H1 (cell line): ENCODE data around the gene ATXN1L. TPM values are rescaled to one million over a fixed set of nuclear protein-coding genes. Genes with fewer than 3 reads are reported as not detected.
A peak's percentile ranks its signal among the peaks of the same experiment; 100 is the strongest.

Experiments
- CTCF ChIA-PET: fragments of 300-600 bp; sonication (Branson Sonifier 250); formaldehyde crosslinking; loops from one replicate; lab custom pipeline; 2021; ENCODE audit not compliant: partially characterized antibody; lab: Charles Lee
- POLR2A ChIA-PET: fragments of 300-600 bp; sonication (Branson Sonifier 250); formaldehyde crosslinking; loops from one replicate; lab custom pipeline; 2021; ENCODE audit warnings: inconsistent platforms; ENCODE audit not compliant: partially characterized antibody; lab: Charles Lee
- DNase-seq, 2 experiments: peaks; one replicate each; pipeline versions ENCODE4 v3.0.0 to v3.0.0-alpha.2; 2010 to 2022; ENCODE audit warnings: low spot score in 2 of 2, low read depth in 1 of 2, mixed read lengths in 1 of 2
- FAIRE-seq: peaks from 2 replicates; lab custom pipeline; 2011; peaks lifted over from hg19 to GRCh38; lab: Jason Lieb, UNC
- H2AFZ ChIP-seq: 2 replicates; pipeline ENCODE4 v1.8.1; 2012; ENCODE audit warnings: low read length, inconsistent platforms
- H2AK5ac ChIP-seq: 2 replicates; pipeline ENCODE4 v1.6.1; 2013; ENCODE audit warnings: low read depth, low read length
- H2BK120ac ChIP-seq: replicated peaks from 2 replicates; pipeline ENCODE3; 2013; ENCODE audit warnings: low read depth, low read length, inconsistent platforms
- H2BK12ac ChIP-seq: 2 replicates; pipeline ENCODE4 v1.6.1; 2013; ENCODE audit warnings: low read depth, low read length
- H2BK15ac ChIP-seq: 2 replicates; pipeline ENCODE4 v1.6.1; 2013; ENCODE audit warnings: low read length
- H2BK20ac ChIP-seq: 2 replicates; pipeline ENCODE4 v1.6.1; 2013; ENCODE audit warnings: low read length
- H2BK5ac ChIP-seq: 2 replicates; pipeline ENCODE4 v1.6.1; 2013; ENCODE audit warnings: low read depth, low read length
- H3K14ac ChIP-seq: 2 replicates; pipeline ENCODE4 v1.6.1; 2013; ENCODE audit warnings: inconsistent platforms; ENCODE audit not compliant: insufficient read length
- H3K18ac ChIP-seq: 2 replicates; pipeline ENCODE4 v1.6.1; 2013; ENCODE audit warnings: low read length; ENCODE audit errors: extremely low read depth
- H3K23ac ChIP-seq: 2 replicates; pipeline ENCODE4 v1.6.1; 2013; ENCODE audit warnings: inconsistent platforms; ENCODE audit not compliant: insufficient read length
- H3K23me2 ChIP-seq: 2 replicates; pipeline ENCODE4 v1.6.1; 2013; ENCODE audit warnings: low read depth, low read length
- H3K27ac ChIP-seq: 2 replicates; pipeline ENCODE4 v1.6.1; 2011; ENCODE audit warnings: low read depth, low read length, inconsistent platforms
- H3K27me3 ChIP-seq, 4 experiments: replicated peaks in 1 of 4; 1 replicate in 1 of 4; 2 replicates in 3 of 4; pipeline versions ENCODE4 v1.6.1 to v1.8.1; 2011 to 2013; ENCODE audit warnings: low read length in 3 of 4, mild to moderate bottlenecking in 3 of 4, inconsistent platforms in 2 of 4, mixed read lengths in 2 of 4, moderate library complexity in 1 of 4; ENCODE audit not compliant: control insufficient read depth in 3 of 4, insufficient read depth in 3 of 4; ENCODE audit errors: extremely low read depth in 1 of 4
- H3K36me3 ChIP-seq, 4 experiments: 2 replicates each; pipeline versions ENCODE4 v1.6.1 to v1.8.1; 2011 to 2013; ENCODE audit warnings: mild to moderate bottlenecking in 4 of 4, low read length in 3 of 4, moderate library complexity in 2 of 4, control low read depth in 1 of 4, inconsistent platforms in 1 of 4; ENCODE audit not compliant: insufficient read depth in 4 of 4, control insufficient read depth in 2 of 4
- H3K4ac ChIP-seq: replicated peaks from 2 replicates; pipeline ENCODE3; 2013; ENCODE audit warnings: low read length, low read depth, mixed read lengths, inconsistent platforms; ENCODE audit not compliant: insufficient read length
- H3K4me1 ChIP-seq, 4 experiments: replicated peaks in 1 of 4; 1 replicate in 1 of 4; 2 replicates in 3 of 4; pipeline versions ENCODE4 v1.6.1 to v1.8.1; 2011 to 2013; ENCODE audit warnings: low read length in 3 of 4, inconsistent platforms in 2 of 4, mixed read lengths in 1 of 4; ENCODE audit not compliant: insufficient read depth in 4 of 4, control insufficient read depth in 3 of 4
- H3K4me2 ChIP-seq, 2 experiments: 2 replicates each; pipeline versions ENCODE4 v1.6.1 to v1.8.1; 2011 to 2013; ENCODE audit warnings: low read depth in 2 of 2, low read length in 2 of 2, control low read depth in 1 of 2, inconsistent platforms in 1 of 2, mild to moderate bottlenecking in 1 of 2; ENCODE audit not compliant: insufficient read depth in 1 of 2
- H3K4me3 ChIP-seq, 4 experiments: fragments of 200-600, 300-600 bp in 1 of 4; sonication (generic), shearing (Covaris generic), sonication (Bioruptor Twin) in 1 of 4; 2 replicates each; pipeline versions ENCODE4 v1.5.1 to v1.8.1; 2011 to 2016; ENCODE audit warnings: low read length in 4 of 4, low read depth in 3 of 4, control low read depth in 2 of 4, inconsistent platforms in 2 of 4, mild to moderate bottlenecking in 2 of 4, mixed read lengths in 1 of 4, moderate library complexity in 1 of 4; ENCODE audit not compliant: insufficient read depth in 2 of 4; ENCODE audit errors: extremely low read depth in 1 of 4
- H3K56ac ChIP-seq: replicated peaks from 2 replicates; pipeline ENCODE3; 2013; ENCODE audit warnings: low read depth, mild to moderate bottlenecking, mixed read lengths, low read length, inconsistent platforms; ENCODE audit not compliant: insufficient read length
- H3K79me1 ChIP-seq: 2 replicates; pipeline ENCODE4 v1.6.1; 2013; ENCODE audit warnings: low read depth, low read length, control low read depth
- H3K79me2 ChIP-seq, 2 experiments: 2 replicates each; pipeline versions ENCODE4 v1.6.1 to v1.8.1; 2012 to 2013; ENCODE audit warnings: low read length in 2 of 2, mild to moderate bottlenecking in 2 of 2, inconsistent platforms in 1 of 2; ENCODE audit not compliant: insufficient read depth in 2 of 2, control insufficient read depth in 1 of 2
- H3K9ac ChIP-seq, 4 experiments: replicated peaks in 1 of 4; 1 replicate in 1 of 4; 2 replicates in 3 of 4; pipeline versions ENCODE4 v1.6.1 to v1.8.1; 2011 to 2013; ENCODE audit warnings: low read depth in 3 of 4, low read length in 3 of 4, control low read depth in 2 of 4, mild to moderate bottlenecking in 2 of 4, moderate library complexity in 2 of 4, inconsistent platforms in 1 of 4; ENCODE audit errors: extremely low read depth in 1 of 4
- H3K9me3 ChIP-seq, 2 experiments: 2 replicates each; pipeline versions ENCODE4 v1.6.1 to v1.8.1; 2012 to 2013; ENCODE audit warnings: mild to moderate bottlenecking in 2 of 2, moderate library complexity in 2 of 2, control low read depth in 1 of 2, inconsistent platforms in 1 of 2, low read depth in 1 of 2, low read length in 1 of 2, mixed read lengths in 1 of 2; ENCODE audit not compliant: insufficient read depth in 2 of 2
- H4K20me1 ChIP-seq, 2 experiments: replicated peaks in 1 of 2; 2 replicates each; pipeline versions ENCODE3 to v1.8.1; 2011 to 2013; ENCODE audit warnings: inconsistent platforms in 2 of 2, low read length in 2 of 2, mild to moderate bottlenecking in 1 of 2; ENCODE audit not compliant: insufficient read depth in 2 of 2, control insufficient read depth in 1 of 2
- H4K5ac ChIP-seq: 2 replicates; pipeline ENCODE4 v1.6.1; 2013; ENCODE audit warnings: low read length, low read depth, mixed read lengths, inconsistent platforms; ENCODE audit not compliant: insufficient read length
- H4K8ac ChIP-seq: 2 replicates; pipeline ENCODE4 v1.8.0; 2013; ENCODE audit warnings: mild to moderate bottlenecking, moderate library complexity, low read length, inconsistent platforms; ENCODE audit not compliant: insufficient read depth; ENCODE audit errors: extremely low read depth
- H4K91ac ChIP-seq: replicated peaks from 2 replicates; pipeline ENCODE3; 2013; ENCODE audit warnings: low read length, mixed read lengths, inconsistent platforms; ENCODE audit not compliant: insufficient read length
- ATF2 ChIP-seq: IDR thresholded peaks from 2 replicates; pipeline ENCODE4 v1.6.1; 2012; ENCODE audit warnings: low read length, inconsistent platforms
- KDM4A ChIP-seq: IDR thresholded peaks from one replicate; pipeline ENCODE4 v1.7.1; 2012; ENCODE audit warnings: low read depth, mild to moderate bottlenecking, moderate library complexity, low read length, inconsistent platforms; ENCODE audit not compliant: severe bottlenecking
- NANOG ChIP-seq: IDR thresholded peaks from 2 replicates; pipeline ENCODE4 v1.6.1; 2011; ENCODE audit warnings: low read length, low read depth, mild to moderate bottlenecking, inconsistent platforms; ENCODE audit not compliant: insufficient read depth, poor library complexity, severe bottlenecking
- POLR2A ChIP-seq, 2 experiments: IDR thresholded peaks; 1 replicate in 1 of 2; 2 replicates in 1 of 2; pipeline ENCODE4 v1.6.1; 2011; ENCODE audit warnings: low read depth in 2 of 2, low read length in 2 of 2, mild to moderate bottlenecking in 2 of 2; ENCODE audit errors: control extremely low read depth in 1 of 2
- POLR2AphosphoS5 ChIP-seq: IDR thresholded peaks from 2 replicates; pipeline ENCODE4 v1.6.1; 2011; ENCODE audit warnings: low read depth, low read length
- SP1 ChIP-seq: IDR thresholded peaks from 2 replicates; pipeline ENCODE4 v1.6.1; 2011; ENCODE audit warnings: low read depth, low read length
- TBP ChIP-seq: IDR thresholded peaks from 2 replicates; pipeline ENCODE4 v1.6.1; 2011; ENCODE audit warnings: low read depth, low read length, improper control_type of control experiment
- WGBS, 2 experiments: shearing (Covaris generic) in 1 of 2; methylation state at CpG; one replicate each; pipeline versions ENCODE4 v1.1.6 to v1.1.7; 2013 to 2015; ENCODE audit warnings: low lambda C conversion rate in 2 of 2, mixed read lengths in 2 of 2, inconsistent platforms in 1 of 2, low coverage in 1 of 2, missing lambda C conversion rate in 1 of 2; ENCODE audit not compliant: insufficient replicate concordance in 2 of 2, insufficient coverage in 1 of 2, insufficient read length in 1 of 2; ENCODE audit errors: extremely low coverage in 1 of 2, missing lambda C conversion rate in 1 of 2; 5-methylcytosine and 5-hydroxymethylcytosine counted together
- polyA plus RNA-seq, 7 experiments: library from polyadenylated mRNA; depleted of rRNA in 3 of 7; stranded (reverse) in 5 of 7; unstranded in 2 of 7; fragments of >200 nt in 5 of 7; fragments of 200-250 nt in 2 of 7; gene quantifications; 1 replicate in 5 of 7; 2 replicates in 1 of 7; 4 replicates in 1 of 7; pipeline versions ENCODE4 v1.2.1 to v1.2.3, GENCODE V29; 2011 to 2013; ENCODE audit warnings: missing spikeins in 2 of 7, mixed read lengths in 2 of 7
- total RNA-seq: library from RNA; stranded (reverse); fragmentation: NEBNext Ultra II Directional; extraction: Animal tissue kit (Norgen Biotek cat#: 25700); gene quantifications from 2 replicates; pipeline ENCODE4 v1.2.1, GENCODE V29; 2021

ATXN1L gene
- total and polyA plus RNA-seq, 2 of the 8 experiments (the other 6 are each of a cell fraction or from before 2014, with no cell fraction given): 12.1 to 23.8 TPM

GRCh38 chr16:71883849-71884638 lies 38.3 kb downstream of the ATXN1L start, which contains the start of gene ZNF821:
Gene ZNF821, minus strand, starts transcription at chr16:71884182. Its CDS starts 4,236 bp downstream, at chr16:71879946.
- whole genome bisulfite sequencing, 2 experiments: 1% methylated on average over 36 of the region's 85 CpGs; no CpG with 5 or more reads in 1 of the 2 experiments
- POLR2A ChIA-PET: interaction anchor here (0.9 to 5.4 kb wide), 12 partner anchors 12 to 209 kb away, joined by 3 to 70 read pairs (median 3); partner anchors contain the start of genes ATXN1L, DHX38, IST1 and TXNL4B
- H3K4me1 ChIP-seq: peaks cover 6 to 10% (median 7%) of the 10 kb centered on the region in 4 experiments; a peak in 6 of 7 replicates
- H3K4me3 ChIP-seq: peak within 1 kb of the TSS; percentile 70 to 98 (median 79)
- CTCF ChIA-PET: interaction anchor here (0.6 to 4.6 kb wide), 17 partner anchors 10 to 216 kb away, joined by 3 to 57 read pairs (median 7); partner anchors contain the start of gene IST1
- no peak within 1 kb of the TSS for H2BK20ac ChIP-seq
- H3K56ac ChIP-seq: peak within 1 kb of the TSS; percentile 32
- FAIRE-seq: no peak
- peak within 1 kb of the TSS; percentile 8; the same call in 1 of the 2 replicates for H2BK15ac ChIP-seq
- H3K18ac ChIP-seq: peak within 1 kb of the TSS; percentile 73
- H4K91ac ChIP-seq: no peak within 1 kb of the TSS
- DNase-seq: peak; percentile 73 to 95
- peak within 1 kb of the TSS; percentile 88 to 93 for H3K4me2 ChIP-seq
- peak within 1 kb of the TSS; percentile 99 for H4K8ac ChIP-seq
- no peaks in the 10 kb centered on the region for H3K27me3 ChIP-seq
- H3K9me3 ChIP-seq: no peaks in the 10 kb centered on the region
- H2BK120ac ChIP-seq: no peak within 1 kb of the TSS
- H3K79me2 ChIP-seq: no peaks in the 10 kb centered on the region
- H3K23me2 ChIP-seq: peaks cover 9% of the 10 kb centered on the region; the same call in 1 of the 2 replicates
- H4K20me1 ChIP-seq: no peaks in the 10 kb centered on the region
- no peak within 1 kb of the TSS for H2AK5ac ChIP-seq
- peak within 1 kb of the TSS; percentile 65 to 92 (median 87) for H3K9ac ChIP-seq
- H3K36me3 ChIP-seq: peaks cover 1 to 18% (median 10%) of the 10 kb centered on the region in 4 experiments; a peak in 7 of 8 replicates
- H4K5ac ChIP-seq: peak within 1 kb of the TSS; percentile 75
- H2AFZ ChIP-seq: peak within 1 kb of the TSS; percentile 69; the same call in 1 of the 2 replicates
- H3K27ac ChIP-seq: peak within 1 kb of the TSS; percentile 90
- no peak within 1 kb of the TSS for H3K23ac ChIP-seq
- no peak within 1 kb of the TSS for H3K14ac ChIP-seq
- H2BK5ac ChIP-seq: peak within 1 kb of the TSS; percentile 81; the same call in 1 of the 2 replicates
- H3K79me1 ChIP-seq: no peaks in the 10 kb centered on the region; the same call in 1 of the 2 replicates
- peak within 1 kb of the TSS; percentile 72 for H3K4ac ChIP-seq
- H2BK12ac ChIP-seq: no peak within 1 kb of the TSS; the same call in 1 of the 2 replicates
- TF ChIP-seq NANOG: no peak
- TF ChIP-seq POLR2A (IDR thresholded peaks at IDR 0.05; ENCODE audit: control extremely low read depth in 1 of 2, low read depth in 2 of 2, low read length in 2 of 2): peak; percentile 78 to 92
- peak; percentile 52 for TF ChIP-seq TBP
- no peak for TF ChIP-seq SP1
- no peak for TF ChIP-seq ATF2
- TF ChIP-seq POLR2AphosphoS5: 0 out of 2 replicates have a peak, but pooled peaks have one; percentile 33
- peak; percentile 59 for TF ChIP-seq KDM4A
